Neutrophil (primary cell): ENCODE measurements around the gene SLC22A4.

Experiments used
- H3K27ac ChIP-seq: fragments of 200-600 bp; sonication (generic); 2 replicates; pipeline ENCODE4 v1.5.1; 2016; ENCODE audit warnings: mild to moderate bottlenecking, moderate library complexity
- H3K27me3 ChIP-seq: fragments of 200-600 bp; sonication (generic); 2 replicates; pipeline ENCODE4 v1.6.0; 2016; ENCODE audit warnings: mild to moderate bottlenecking
- H3K36me3 ChIP-seq: fragments of 200-600 bp; sonication (generic); 2 replicates; pipeline ENCODE4 v1.5.1; 2017
- H3K4me1 ChIP-seq, 2 experiments: fragments of 200-600 bp in 1 of 2; sonication (generic) in 1 of 2; 1 replicate in 1 of 2; 2 replicates in 1 of 2; pipeline versions ENCODE4 v1.5.1 to v1.6.1; 2013 to 2016; ENCODE audit warnings: low read depth in 1 of 2, low read length in 1 of 2, mild to moderate bottlenecking in 1 of 2, moderate library complexity in 1 of 2; ENCODE audit not compliant: control insufficient read depth in 1 of 2, insufficient read depth in 1 of 2
- H3K4me3 ChIP-seq, 2 experiments: fragments of 200-600 bp in 1 of 2; sonication (generic) in 1 of 2; 1 replicate in 1 of 2; 2 replicates in 1 of 2; pipeline ENCODE4 v1.5.1; 2013 to 2016; ENCODE audit warnings: low read depth in 1 of 2, low read length in 1 of 2, mild to moderate bottlenecking in 1 of 2, moderate library complexity in 1 of 2
- H3K9me3 ChIP-seq: fragments of 200-600 bp; sonication (generic); 2 replicates; pipeline ENCODE4 v1.5.1; 2016
- CTCF ChIP-seq: fragments of 200-600 bp; sonication (generic); IDR thresholded peaks from 2 replicates; pipeline ENCODE4 v1.5.1; 2016; ENCODE audit warnings: antibody characterized with exemption

SLC22A4 gene

GRCh38 chr5:132375957-132376356 is 81.8 kb downstream of the SLC22A4 start:
- Histone ChIP-seq H3K36me3 (no peaks in the 10 kb centered on the region), H3K27me3 (peaks cover 8% of the 10 kb centered on the region)
- no peak for TF ChIP-seq CTCF

GRCh38 chr5:132376694-132377641 is 82.8 kb downstream of the SLC22A4 start:
- Histone ChIP-seq H3K27me3 (no peaks in the 10 kb centered on the region), H3K36me3 (no peaks in the 10 kb centered on the region), H3K4me3 (no peak overlapping the region), H3K9me3 (no peaks in the 10 kb centered on the region), H3K4me1 (no peaks in the 10 kb centered on the region), H3K27ac (no peak overlapping the region)
- no peak for TF ChIP-seq CTCF

More at GRCh38 chr5:132375957-132376356, 81.8 kb downstream of the SLC22A4 start:
- Histone ChIP-seq H3K27ac (no peak overlapping the region), H3K9me3 (no peaks in the 10 kb centered on the region), H3K4me3 (no peak overlapping the region), H3K4me1 (no peaks in the 10 kb centered on the region)

GRCh38 chr5:132377738-132378137 is 83.5 kb downstream of the SLC22A4 start:
- H3K27ac ChIP-seq: no peak overlapping the region
- no peak for TF ChIP-seq CTCF
- H3K27me3 ChIP-seq: no peaks in the 10 kb centered on the region
- no peaks in the 10 kb centered on the region for H3K36me3 ChIP-seq
- H3K4me3 ChIP-seq: no peak overlapping the region
- H3K4me1 ChIP-seq: no peaks in the 10 kb centered on the region
- no peaks in the 10 kb centered on the region for H3K9me3 ChIP-seq

GRCh38 chr5:132378580-132378979 is 84.4 kb downstream of the SLC22A4 start:
- no peaks in the 10 kb centered on the region for H3K9me3 ChIP-seq
- H3K4me1 ChIP-seq: no peaks in the 10 kb centered on the region
- H3K4me3 ChIP-seq: no peak overlapping the region
- H3K27ac ChIP-seq: no peak overlapping the region
- no peak for TF ChIP-seq CTCF
- H3K27me3 ChIP-seq: no peaks in the 10 kb centered on the region
- no peaks in the 10 kb centered on the region for H3K36me3 ChIP-seq

GRCh38 chr5:132380047-132380446 is 85.9 kb downstream of the SLC22A4 start:
- no peaks in the 10 kb centered on the region for H3K27me3 ChIP-seq
- no peak for TF ChIP-seq CTCF
- H3K27ac ChIP-seq: no peak overlapping the region
- H3K9me3 ChIP-seq: no peaks in the 10 kb centered on the region
- no peak overlapping the region for H3K4me3 ChIP-seq
- H3K36me3 ChIP-seq: no peaks in the 10 kb centered on the region
- no peaks in the 10 kb centered on the region for H3K4me1 ChIP-seq
